ENCODE data around the gene PEX5.
"Not testable (repeated sequence)": the region's sequence is repeated elsewhere in the genome, so short reads cannot be mapped to it uniquely, and the experiment has no call there.

The PEX5 gene

GRCh38 chr12:7242176-7243101 lies 53.0 kb downstream of the PEX5 start:
- no peak overlapping the region for H3K4me3 ChIP-seq (ENCODE audit: low read depth, low read length)
- TF ChIP-seq, protein P1, sequence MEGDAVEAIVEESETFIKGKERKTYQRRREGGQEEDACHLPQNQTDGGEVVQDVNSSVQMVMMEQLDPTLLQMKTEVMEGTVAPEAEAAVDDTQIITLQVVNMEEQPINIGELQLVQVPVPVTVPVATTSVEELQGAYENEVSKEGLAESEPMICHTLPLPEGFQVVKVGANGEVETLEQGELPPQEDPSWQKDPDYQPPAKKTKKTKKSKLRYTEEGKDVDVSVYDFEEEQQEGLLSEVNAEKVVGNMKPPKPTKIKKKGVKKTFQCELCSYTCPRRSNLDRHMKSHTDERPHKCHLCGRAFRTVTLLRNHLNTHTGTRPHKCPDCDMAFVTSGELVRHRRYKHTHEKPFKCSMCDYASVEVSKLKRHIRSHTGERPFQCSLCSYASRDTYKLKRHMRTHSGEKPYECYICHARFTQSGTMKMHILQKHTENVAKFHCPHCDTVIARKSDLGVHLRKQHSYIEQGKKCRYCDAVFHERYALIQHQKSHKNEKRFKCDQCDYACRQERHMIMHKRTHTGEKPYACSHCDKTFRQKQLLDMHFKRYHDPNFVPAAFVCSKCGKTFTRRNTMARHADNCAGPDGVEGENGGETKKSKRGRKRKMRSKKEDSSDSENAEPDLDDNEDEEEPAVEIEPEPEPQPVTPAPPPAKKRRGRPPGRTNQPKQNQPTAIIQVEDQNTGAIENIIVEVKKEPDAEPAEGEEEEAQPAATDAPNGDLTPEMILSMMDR (IDR thresholded peaks at IDR 0.05; ENCODE audit: borderline replicate concordance, insufficient read depth, low read depth, low read length): no peak

DNA sequence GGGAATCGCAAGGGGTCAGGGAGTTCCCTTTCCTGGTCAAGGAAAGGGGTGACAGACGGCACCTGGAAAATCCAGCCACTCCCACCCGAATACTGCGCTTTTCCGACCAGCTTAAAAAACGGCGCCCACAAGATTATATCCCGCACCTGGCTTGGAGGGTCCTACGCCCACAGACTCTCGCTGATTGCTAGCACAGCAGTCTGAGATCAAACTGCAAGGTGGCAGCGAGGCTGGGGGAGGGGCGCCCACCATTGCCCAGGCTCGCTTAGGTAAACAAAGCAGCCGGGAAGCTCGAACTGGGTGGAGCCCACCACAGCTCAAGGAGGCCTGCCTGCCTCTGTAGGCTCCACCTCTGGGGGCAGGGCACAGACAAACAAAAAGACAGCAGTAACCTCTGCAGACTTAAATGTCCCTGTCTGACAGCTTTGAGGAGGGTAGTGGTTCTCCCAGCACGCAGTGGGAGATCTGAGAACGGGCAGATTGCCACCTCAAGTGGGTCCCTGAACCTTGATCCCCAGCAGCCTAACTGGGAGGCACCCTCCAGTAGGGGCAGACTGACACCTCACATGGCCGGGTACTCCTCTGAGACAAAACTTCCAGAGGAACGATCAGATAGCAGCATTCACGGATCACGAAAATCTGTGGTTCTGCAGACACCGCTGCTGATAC lies 62.0 kb downstream of the PEX5 start:
- H3K4me3 ChIP-seq (ENCODE audit: low read depth, low read length): not testable (repeated sequence)

- TF ChIP-seq, protein P1 (IDR thresholded peaks at IDR 0.05; ENCODE audit: borderline replicate concordance, insufficient read depth, low read depth, low read length): no peak
Observed at GRCh38 chr12:7259060-7259459, 69.6 kb downstream of the PEX5 start.

More at GRCh38 chr12:7259060-7259459, 69.6 kb downstream of the PEX5 start:
- no peak overlapping the region for H3K4me3 ChIP-seq (ENCODE audit: low read depth, low read length)

Measured in GM12875 (cell line).